ENCODE data around the gene HHAT.

GRCh38 chr1:210446479-210446878 lies 117.8 kb downstream of the HHAT start:
- TF ChIP-seq CTCF (IDR thresholded peaks at IDR 0.05) (no peak), POLR2A (IDR thresholded peaks at IDR 0.05) (no peak)

All from breast epithelium (tissue), 3 donors.